MM.1S (cell line): ENCODE data around the gene CNTNAP2.

Source experiments
- DNase-seq: peaks from one replicate; pipeline ENCODE4 v3.0.0-alpha.2; 2015
- H2AFZ ChIP-seq: fragments of 300-600 bp; sonication (generic); 2 replicates; pipeline ENCODE4 v1.6.0; 2016; ENCODE audit warnings: antibody characterized with exemption, low read length
- H3F3A ChIP-seq: fragments of 300-600 bp; sonication (generic); 2 replicates; pipeline ENCODE4 v1.6.1; 2016; ENCODE audit warnings: mild to moderate bottlenecking, antibody characterized with exemption, low read length, moderate library complexity, mixed read lengths; ENCODE audit not compliant: insufficient read depth
- H3K27ac ChIP-seq: fragments of 300-600 bp; sonication (generic); 2 replicates; pipeline ENCODE4 v1.5.1; 2016; ENCODE audit warnings: mild to moderate bottlenecking, low read length
- H3K27me3 ChIP-seq: fragments of 300-600 bp; sonication (generic); replicated peaks from 2 replicates; pipeline ENCODE4 v1.6.0; 2016; ENCODE audit warnings: low read length; ENCODE audit not compliant: insufficient read depth
- H3K36me3 ChIP-seq: fragments of 300-600 bp; sonication (generic); replicated peaks from 2 replicates; pipeline ENCODE4 v1.6.1; 2016; ENCODE audit warnings: mild to moderate bottlenecking, low read length, mixed read lengths; ENCODE audit not compliant: insufficient read depth
- H3K4me1 ChIP-seq: fragments of 300-600 bp; sonication (generic); 2 replicates; pipeline ENCODE4 v1.6.1; 2016; ENCODE audit warnings: low read length, mixed read lengths
- H3K4me2 ChIP-seq: fragments of 300-600 bp; sonication (generic); 2 replicates; pipeline ENCODE4 v1.6.0; 2016; ENCODE audit warnings: low read depth, low read length
- H3K4me3 ChIP-seq: fragments of 300-600 bp; sonication (generic); 2 replicates; pipeline ENCODE4 v1.5.1; 2016; ENCODE audit warnings: low read length, mixed read lengths
- H3K79me2 ChIP-seq: fragments of 300-600 bp; sonication (generic); 2 replicates; pipeline ENCODE4 v1.6.1; 2016; ENCODE audit warnings: mixed run types, low read length, mixed read lengths
- H3K9ac ChIP-seq: fragments of 300-600 bp; sonication (generic); 2 replicates; pipeline ENCODE4 v1.6.1; 2016; ENCODE audit warnings: low read length, mixed read lengths
- H3K9me2 ChIP-seq: fragments of 300-600 bp; sonication (generic); replicated peaks from 2 replicates; pipeline ENCODE4 v1.6.1; 2016; ENCODE audit warnings: mild to moderate bottlenecking, low read length, mixed read lengths; ENCODE audit not compliant: insufficient read depth
- H3K9me3 ChIP-seq: fragments of 300-600 bp; sonication (generic); replicated peaks from 2 replicates; pipeline ENCODE4 v1.6.1; 2016; ENCODE audit warnings: mild to moderate bottlenecking, low read length, mixed read lengths; ENCODE audit not compliant: insufficient read depth
- H4K20me1 ChIP-seq: fragments of 300-600 bp; sonication (generic); 2 replicates; pipeline ENCODE4 v1.6.1; 2016; ENCODE audit warnings: mild to moderate bottlenecking, low read length, moderate library complexity, mixed read lengths; ENCODE audit not compliant: insufficient read depth
- CTCF ChIP-seq: fragments of 300-600 bp; sonication (generic); IDR thresholded peaks from 2 replicates; pipeline ENCODE4 v1.5.1; 2016; ENCODE audit warnings: antibody characterized with exemption, low read length, mixed read lengths
- EZH2 ChIP-seq: fragments of 300-600 bp; sonication (generic); optimal IDR thresholded peaks from 2 replicates; pipeline ENCODE3; 2017; ENCODE audit warnings: low read depth, mild to moderate bottlenecking, antibody characterized with exemption, low read length, mixed read lengths
- EZH2phosphoT487 ChIP-seq: fragments of 300-600 bp; sonication (generic); IDR thresholded peaks from 2 replicates; pipeline ENCODE4 v1.6.1; 2018; ENCODE audit warnings: antibody characterized with exemption, low read length

Gene CNTNAP2

DNA sequence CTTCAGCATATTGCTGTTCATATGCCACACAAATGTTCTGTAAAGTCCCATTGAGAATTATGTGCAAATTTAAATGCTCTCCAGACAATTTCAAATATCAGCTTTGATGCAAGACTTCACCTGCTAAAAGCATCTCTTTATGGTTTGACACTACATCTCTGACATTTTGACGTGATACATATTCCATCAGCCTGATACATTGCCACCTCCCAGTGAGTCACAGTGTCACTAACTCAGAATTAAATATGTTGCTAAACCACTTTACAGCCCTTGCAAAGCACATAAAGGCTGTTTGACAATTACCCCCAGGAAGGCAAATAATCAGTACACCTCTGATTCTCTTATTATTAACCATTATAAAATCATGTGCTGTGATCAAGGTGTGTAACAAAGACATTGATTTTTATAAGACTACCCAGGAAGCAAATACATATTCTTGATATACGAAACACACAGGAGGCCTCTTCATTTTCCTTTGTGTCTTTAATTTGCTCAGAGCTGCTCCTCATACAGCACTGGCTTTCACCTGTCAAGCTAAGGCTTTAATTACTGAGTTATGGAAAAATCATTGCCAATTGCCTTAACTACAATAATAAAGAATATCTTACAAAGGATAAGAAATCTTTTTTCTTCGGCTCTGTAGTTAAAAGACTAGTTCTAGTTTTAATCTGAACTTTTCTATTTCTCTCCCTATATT is 1926.5 kb downstream of the CNTNAP2 start:
- Histone ChIP-seq H3K36me3 (no peaks in the 10 kb centered on the region), H3K4me2 (no peak overlapping the region), H2AFZ (no peak overlapping the region), H3F3A (no peaks in the 10 kb centered on the region), H4K20me1 (no peaks in the 10 kb centered on the region), H3K9me2 (no peaks in the 10 kb centered on the region), H3K79me2 (no peaks in the 10 kb centered on the region), H3K9ac (no peak overlapping the region), H3K4me1 (no peaks in the 10 kb centered on the region), H3K4me3 (no peak overlapping the region), H3K27me3 (no peaks in the 10 kb centered on the region), H3K27ac (no peak overlapping the region), H3K9me3 (no peaks in the 10 kb centered on the region)
- DNase-seq, result no peak
- TF ChIP-seq EZH2 (no peak), EZH2phosphoT487 (no peak), CTCF (no peak)

DNA sequence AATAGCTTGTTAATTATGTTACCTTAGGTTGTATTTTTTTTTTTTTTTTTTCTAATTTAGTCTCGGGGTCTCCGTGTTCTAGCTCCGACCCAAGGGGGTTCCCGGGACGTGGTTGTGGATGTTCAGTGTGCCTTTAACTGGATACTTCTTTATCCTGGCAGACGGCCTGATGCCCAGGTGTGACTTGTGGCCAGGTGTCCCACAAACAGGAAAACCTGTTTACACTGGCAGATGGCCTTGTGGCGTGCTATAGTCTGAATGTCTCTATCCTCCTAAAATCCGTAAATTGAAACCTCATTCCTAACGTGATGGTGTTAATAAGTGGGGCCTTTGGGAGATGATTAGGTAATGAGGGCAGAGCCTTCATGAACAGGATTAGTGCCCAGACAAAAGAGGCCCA is 1927.6 kb downstream of the CNTNAP2 start:
- Histone ChIP-seq H3K36me3 (no peaks in the 10 kb centered on the region), H2AFZ (peak overlapping the region; percentile 26; the same call in 1 of the 2 replicates), H3K4me2 (peak overlapping the region; percentile 13; the same call in 1 of the 2 replicates), H3K9me2 (no peaks in the 10 kb centered on the region), H3K79me2 (no peaks in the 10 kb centered on the region), H3K4me1 (no peaks in the 10 kb centered on the region), H3K9ac (no peak overlapping the region), H3K27ac (no peak overlapping the region), H3F3A (no peaks in the 10 kb centered on the region), H3K27me3 (no peaks in the 10 kb centered on the region), H3K4me3 (0 out of 2 replicates have a peak overlapping the region, but pooled peaks have one; percentile 2), H3K9me3 (no peaks in the 10 kb centered on the region), H4K20me1 (no peaks in the 10 kb centered on the region)
- no peak for TF ChIP-seq EZH2phosphoT487
- TF ChIP-seq EZH2, result no peak
- no peak for TF ChIP-seq CTCF
- DNase-seq, result no peak

DNA sequence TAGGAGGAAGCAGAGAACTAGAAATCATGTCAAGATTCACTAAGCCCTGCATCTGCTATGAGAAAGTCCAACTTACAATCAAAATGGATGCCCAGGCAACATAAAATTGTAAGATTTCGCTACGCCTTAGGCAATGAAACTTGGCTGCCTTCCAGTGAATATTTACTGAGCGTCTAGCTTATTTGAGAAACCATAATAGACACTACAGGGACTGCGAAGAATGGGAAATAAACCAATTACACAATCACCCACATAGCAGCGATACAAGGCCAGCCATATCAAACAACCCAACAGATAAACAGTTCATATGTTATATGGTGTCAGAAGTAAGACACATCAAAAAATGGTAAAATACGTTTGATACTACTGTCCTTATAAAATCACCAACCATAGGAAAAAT is 1928.9 kb downstream of the CNTNAP2 start:
- Histone ChIP-seq H3F3A (no peaks in the 10 kb centered on the region), H3K36me3 (no peaks in the 10 kb centered on the region), H3K9me2 (no peaks in the 10 kb centered on the region), H2AFZ (no peak overlapping the region), H3K9me3 (no peaks in the 10 kb centered on the region), H3K4me2 (no peak overlapping the region), H3K4me3 (no peak overlapping the region), H3K4me1 (no peaks in the 10 kb centered on the region), H3K27ac (no peak overlapping the region), H3K27me3 (no peaks in the 10 kb centered on the region), H4K20me1 (no peaks in the 10 kb centered on the region), H3K79me2 (no peaks in the 10 kb centered on the region), H3K9ac (no peak overlapping the region)
- no peak for TF ChIP-seq CTCF
- no peak for TF ChIP-seq EZH2
- no peak for TF ChIP-seq EZH2phosphoT487
- DNase-seq, result no peak
